Renal pelvis (tissue), 4 donors: Measurements from ENCODE around the gene VAC14. TPM values are rescaled to one million over a fixed set of nuclear protein-coding genes. Genes with fewer than 3 reads are reported as not detected.

Experiments used
- DNase-seq: peaks from one replicate; pipeline ENCODE4 v3.0.0-alpha.2; 2013
- polyA plus RNA-seq, 3 donors: library from polyadenylated mRNA; unstranded; fragments of 120-200 nt; gene quantifications; one replicate each; pipeline ENCODE4 v1.2.1, GENCODE V29; 2013; ENCODE audit not compliant: insufficient read length in 3 of 3

Gene VAC14
- polyA plus RNA-seq, 3 donors: 46.5 to 49.9 (median 47.9) TPM

- no peak for DNase-seq
Measured at GRCh38 chr16:70711211-70712031, 89.5 kb downstream of the VAC14 start.

GRCh38 chr16:70710422-70711210, 90.3 kb downstream of the VAC14 start:
- DNase-seq: no peak

- no peak for DNase-seq
Measured at GRCh38 chr16:70709942-70710341, 91.0 kb downstream of the VAC14 start.

DNA sequence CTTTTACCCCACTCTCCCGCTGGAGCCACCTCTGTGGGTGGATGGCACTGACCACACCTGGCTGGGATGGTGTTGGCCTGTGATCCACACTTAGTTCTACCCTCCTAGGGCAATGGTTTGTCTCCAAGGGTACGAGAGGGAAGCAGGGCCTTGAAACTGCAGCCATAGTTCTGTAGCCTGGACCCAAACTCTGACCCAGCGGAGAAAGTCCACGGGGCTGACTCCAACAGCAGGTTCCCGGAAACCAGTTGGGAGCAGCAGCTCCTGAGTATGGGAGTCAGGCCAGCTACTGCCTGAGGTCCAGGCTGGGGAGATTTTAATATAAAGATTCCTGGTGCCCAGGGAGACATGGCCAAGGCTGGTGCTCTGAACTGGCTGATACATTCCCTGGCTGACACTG, 91.5 kb downstream of the VAC14 start:
- DNase-seq: no peak

- DNase-seq: no peak
Measured at GRCh38 chr16:70708366-70709246, 92.4 kb downstream of the VAC14 start.

- no peak for DNase-seq
Measured at GRCh38 chr16:70706948-70707465, 94.0 kb downstream of the VAC14 start.

DNA sequence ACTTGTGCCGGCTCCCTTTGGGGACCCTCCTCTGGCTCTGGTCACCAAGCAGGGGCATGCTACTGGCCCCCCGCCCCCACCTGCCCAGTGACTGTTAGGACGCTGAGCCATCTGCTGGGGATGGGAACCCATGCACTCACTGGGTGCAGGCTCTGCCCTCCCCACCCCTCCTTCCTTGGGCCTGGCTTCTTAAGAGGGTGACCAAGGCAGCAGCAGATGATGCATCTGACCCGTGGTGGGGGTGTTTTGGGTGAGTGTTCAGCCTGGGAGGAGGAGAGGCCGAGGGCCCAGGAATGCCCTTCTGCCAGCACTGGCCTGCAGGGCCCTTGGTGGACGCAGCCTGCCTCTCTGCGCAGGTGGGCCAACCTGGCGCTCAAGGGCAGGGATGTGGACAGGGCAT, 95.9 kb downstream of the VAC14 start:
- DNase-seq: no peak

GRCh38 chr16:70704586-70704985, 96.4 kb downstream of the VAC14 start:
- DNase-seq: no peak

DNA sequence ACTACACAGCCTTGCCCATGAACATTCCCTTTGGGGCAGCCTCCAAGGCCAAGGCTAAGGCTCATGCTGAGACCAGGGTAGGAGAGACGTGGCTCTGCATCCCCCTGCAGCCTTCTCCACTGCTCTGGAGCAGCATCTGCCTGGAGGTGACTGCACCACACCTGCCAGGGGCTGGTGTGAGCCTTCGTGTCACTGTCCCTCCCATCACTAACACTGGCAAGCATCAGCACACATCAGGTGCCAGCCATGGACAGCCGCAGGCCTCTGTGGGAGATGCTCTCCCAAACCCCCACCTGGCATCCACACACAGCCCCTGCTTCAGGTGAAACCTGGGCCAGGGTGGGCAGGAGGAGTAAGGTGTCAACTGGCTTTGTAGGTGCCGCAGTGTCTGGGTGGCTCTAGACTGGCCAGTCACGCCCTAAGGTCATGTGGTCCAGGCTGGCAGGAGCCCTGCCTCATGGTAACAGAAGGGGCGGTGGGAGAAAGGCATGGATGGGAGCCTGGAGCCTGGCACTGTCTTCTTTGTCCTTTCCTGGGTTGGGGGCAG, 97.0 kb downstream of the VAC14 start:
- DNase-seq: no peak

DNA sequence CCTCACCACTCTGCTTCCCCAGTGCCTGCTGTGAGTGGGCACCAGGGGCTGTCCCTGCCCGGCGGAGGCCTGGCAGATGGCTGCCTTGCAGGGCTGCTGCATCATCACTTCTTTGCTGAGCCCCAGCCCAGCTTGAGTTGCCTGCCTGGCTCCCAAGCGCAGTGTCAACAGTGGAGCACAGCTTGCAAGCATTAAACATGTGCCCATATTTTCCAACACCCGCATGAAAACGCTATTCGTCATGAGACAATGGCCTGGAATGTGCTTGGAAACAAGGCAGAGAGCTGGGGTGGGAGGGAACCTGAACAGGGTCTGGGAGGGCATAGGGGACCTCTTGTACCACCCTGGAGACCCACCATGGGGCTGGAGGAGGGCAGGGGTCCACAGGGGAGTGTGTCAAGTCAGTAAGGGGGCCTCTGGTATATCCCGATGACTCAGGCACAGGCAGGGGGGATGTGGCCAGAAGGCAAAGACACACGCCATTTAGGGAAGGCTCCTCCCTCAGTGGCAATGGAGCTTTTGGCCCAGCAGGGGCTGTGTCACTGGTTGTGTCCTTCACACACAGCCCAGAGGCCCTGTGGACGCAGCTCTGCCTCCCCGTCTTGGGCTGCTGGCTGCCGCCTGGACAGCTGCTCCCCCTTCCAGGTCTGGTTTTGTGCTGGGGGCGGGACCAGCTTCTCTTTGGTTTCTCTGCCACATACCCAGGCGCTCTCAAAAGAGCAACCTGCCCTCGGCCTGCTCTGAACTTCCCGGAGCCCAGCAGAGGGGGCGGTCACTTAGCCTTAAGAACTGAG, 97.7 kb downstream of the VAC14 start:
- no peak for DNase-seq

- no peak for DNase-seq
Measured at GRCh38 chr16:70702624-70703023, 98.3 kb downstream of the VAC14 start.

DNA sequence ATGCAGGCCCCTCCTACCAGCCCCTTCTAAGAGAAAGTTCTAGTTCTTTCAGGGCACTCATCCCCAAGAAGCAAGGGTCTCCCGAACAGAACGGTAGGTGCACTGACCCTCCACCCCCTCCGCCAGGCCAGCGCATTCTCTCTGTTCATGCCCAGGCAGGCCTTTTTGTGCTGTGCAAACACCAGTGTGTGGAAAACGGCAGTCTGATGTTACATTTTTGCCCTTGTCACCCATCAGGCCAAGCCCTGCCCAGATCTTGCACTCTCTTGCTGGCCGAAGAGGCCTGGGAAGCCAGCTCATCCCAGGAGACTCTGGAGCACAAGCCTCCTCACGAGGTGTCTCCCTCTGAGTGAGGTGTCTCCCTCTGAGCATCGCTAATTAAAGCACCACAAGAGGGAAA, 99.0 kb downstream of the VAC14 start:
- no peak for DNase-seq

DNA sequence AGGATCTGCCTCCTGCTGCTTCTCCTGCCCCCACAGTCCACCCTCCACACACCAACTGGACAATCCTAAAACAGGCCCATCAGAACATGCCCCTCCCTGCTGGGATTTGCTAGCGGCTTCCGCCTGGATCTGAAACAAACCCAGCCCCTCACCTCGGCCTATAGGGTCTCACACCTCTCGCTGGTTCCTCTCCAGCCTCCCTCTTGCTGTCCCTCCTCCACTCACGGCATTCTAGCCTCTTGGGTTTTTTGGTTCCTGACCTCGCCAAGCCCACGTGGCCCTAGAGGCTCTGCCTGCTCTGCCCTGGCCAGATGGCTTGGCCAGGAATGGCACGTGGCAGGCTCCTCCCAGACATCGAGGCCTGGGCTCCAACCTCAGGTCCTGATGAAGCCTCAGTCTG, 99.4 kb downstream of the VAC14 start:
- no peak for DNase-seq

DNA sequence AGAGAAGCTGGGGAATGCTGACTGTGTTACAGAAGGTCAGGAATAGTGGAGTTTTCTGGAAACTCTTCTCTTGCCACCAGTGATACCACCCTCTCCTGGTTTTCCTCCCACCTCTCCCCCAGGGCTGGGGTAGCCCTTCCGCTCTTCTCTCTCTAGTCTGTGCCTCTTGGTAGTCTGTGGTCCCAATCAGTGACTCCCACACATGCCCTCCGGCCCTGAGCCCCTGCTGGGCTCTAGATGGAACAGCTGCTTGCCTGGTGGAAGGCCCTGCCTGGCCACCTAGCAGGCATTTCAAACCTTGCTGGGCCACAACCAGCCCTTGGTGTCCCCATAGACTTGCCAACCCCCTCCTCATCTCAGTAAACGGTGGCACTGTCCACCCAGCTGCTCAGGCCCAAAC, 99.9 kb downstream of the VAC14 start:
- DNase-seq: no peak

- DNase-seq: no peak
Measured at GRCh38 chr16:70700101-70701020, 100.6 kb downstream of the VAC14 start.

DNA sequence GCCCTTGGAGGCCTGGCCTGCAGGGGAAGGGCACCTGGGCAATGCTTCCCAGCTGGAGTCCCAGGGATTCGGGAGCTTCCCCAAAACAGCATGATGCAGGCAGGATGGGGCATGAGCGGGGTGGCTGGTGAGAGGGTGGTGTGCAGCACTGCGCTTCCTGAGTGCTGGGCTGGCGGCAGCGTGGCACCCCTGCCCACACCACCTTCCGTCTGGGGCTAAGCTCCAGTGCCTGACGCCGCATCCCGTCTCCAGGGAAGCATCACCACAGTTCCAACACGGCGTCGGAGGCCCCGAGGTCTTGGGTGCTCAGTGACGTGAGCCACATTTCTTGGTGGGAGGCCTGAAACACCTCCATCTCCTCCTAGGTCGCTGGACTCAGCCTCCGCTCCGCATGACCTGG, 101.3 kb downstream of the VAC14 start:
- no peak for DNase-seq

DNA sequence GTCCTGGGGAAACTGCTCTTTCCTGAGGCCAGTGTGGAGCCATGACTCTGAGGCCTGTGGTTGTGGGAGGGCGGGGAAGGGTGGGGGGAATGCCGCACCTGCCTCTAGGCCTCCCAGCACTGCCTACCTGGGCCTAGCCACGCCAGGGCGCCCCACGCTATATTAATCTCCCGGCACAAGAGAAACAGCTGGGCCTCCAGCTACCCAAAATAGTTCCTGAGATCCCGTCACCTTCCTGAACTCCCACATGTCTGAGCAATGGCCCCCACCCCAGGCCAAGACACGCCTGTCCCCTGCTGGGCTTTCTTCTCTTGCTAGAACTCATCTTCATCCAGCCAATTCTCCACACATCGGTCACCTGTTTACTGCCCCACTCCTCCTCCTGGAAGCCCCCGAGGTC, 102.1 kb downstream of the VAC14 start:
- no peak for DNase-seq

DNA sequence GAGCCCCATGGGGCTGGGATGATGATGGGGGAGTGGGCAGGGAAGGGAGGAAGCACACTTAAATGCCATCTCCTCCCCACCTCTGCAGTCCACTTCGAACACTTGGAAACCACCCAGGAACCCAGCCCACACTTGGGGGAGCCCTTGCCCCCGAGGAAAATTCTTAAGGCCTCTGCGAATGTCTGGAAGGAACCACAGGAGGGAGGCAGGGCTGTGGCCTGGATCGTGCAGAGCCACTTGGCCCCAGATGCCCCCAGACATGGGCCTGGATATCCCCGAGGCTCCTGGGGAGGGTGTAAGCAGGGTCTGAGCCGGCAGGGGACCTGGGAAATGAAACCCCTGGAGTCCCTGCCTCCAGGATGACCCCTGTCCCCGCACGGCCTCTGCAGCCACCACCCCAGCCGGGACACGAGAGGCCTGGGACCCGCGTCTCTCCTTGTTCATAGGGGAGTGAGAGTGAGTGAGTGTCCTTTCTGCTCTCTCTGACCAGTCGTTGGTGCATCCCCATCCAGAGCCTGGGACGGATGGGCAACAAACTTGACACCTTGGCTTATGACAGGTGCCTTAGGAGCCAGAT, 103.3 kb downstream of the VAC14 start:
- no peak for DNase-seq

DNA sequence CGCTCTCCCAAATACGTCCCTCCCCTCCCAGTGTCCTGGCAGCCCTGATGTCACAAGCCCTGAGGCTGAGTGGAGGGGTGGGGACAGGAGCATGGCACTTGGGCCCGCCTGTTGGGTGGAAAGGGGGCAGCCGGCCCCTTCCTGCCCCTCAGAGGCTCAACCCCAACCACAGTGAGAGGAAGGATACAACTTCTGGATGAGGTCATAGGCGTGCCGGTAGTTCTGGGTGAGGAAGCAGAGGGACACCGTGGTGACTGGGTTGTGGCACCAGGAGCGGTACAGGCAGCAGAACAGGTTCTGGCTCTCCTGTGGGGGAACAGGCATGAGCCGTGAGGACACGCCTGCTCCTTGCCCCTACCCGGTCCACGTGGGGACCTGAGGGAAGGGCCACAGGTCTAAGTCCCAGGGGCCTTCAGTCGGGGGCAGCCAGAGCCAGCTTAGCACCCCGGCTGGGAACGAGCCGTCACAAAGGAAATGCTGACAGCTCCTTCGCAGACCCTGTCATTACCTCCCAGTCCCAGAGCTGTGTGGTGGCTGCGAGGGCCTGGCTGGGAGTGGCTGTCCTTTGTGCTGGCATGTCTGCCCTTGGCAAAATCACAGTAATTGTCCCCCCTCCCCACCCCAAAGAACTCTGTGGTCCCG, 103.9 kb downstream of the VAC14 start:
- DNase-seq: no peak
